ENCODE data around the gene NCKIPSD. TPM values are rescaled to one million over a fixed set of nuclear protein-coding genes. Genes with fewer than 3 reads are reported as not detected.
"Not testable (repeated sequence)": the region's sequence is repeated elsewhere in the genome, so short reads cannot be mapped to it uniquely, and the experiment has no call there.

NCKIPSD gene
- polyA plus RNA-seq, 3 donors = 4.2 to 14.8 (median 4.3) TPM

DNA sequence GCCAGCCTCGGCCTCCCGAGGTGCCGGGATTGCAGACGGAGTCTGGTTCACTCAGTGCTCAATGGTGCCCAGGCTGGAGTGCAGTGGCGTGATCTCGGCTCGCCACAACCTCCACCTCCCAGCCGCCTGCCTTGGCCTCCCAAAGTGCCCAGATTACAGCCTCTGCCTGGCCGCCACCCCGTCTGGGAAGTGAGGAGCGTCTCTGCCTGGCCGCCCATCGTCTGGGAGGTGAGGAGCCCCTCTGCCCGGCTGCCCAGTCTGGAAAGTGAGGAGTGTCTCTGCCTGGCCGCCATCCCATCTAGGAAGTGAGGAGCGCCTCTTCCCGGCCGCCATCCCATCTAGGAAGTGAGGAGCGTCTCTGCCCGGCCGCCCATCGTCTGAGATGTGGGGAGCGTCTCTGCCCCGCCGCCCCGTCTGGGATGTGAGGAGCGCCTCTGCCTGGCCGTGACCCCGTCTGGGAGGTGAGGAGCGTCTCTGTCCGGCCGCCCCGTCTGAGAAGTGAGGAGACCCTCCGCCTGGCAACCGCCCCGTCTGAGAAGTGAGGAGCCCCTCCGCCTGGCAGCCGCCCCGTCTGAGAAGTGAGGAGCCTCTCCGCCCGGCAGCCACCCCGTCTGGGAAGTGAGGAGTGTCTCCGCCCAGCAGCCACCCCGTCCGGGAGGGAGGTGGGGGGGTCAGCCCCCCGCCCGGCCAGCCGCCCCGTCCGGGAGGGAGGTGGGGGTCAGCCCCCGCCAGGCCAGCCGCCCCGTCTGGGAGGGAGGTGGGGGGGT, 48.2 kb upstream of the NCKIPSD start:
- H3K27me3 Mint-ChIP-seq (ENCODE audit: low read depth in 3 of 3) = not testable (repeated sequence)

DNA sequence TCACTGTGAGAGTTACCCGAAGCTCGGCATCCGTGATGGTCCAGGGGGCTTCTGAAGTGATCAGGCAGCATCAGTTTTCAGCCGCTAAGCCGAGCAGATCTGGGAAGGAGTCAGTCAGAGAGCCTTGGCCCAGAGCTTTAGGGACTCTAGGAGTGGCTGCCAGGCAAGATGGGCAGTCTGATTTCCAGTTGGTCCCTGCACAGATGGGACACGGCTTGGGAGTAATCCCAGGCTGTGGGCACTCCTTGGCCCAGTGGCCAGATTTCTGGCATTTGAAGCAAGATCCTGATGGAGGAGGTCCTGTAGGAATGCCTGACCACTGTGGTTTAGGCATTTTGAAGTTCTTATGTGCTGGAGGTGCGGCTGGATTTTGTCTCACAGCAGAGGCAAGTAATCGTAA, 41.8 kb upstream of the NCKIPSD start:
- WGBS (ENCODE audit: insufficient coverage) = 95% methylated on average over 8 of the region's 8 CpGs
- no peak overlapping the region for H3K4me2 ChIP-seq (replicated peaks; ENCODE audit: extremely low read depth, low read length, poor library complexity, severe bottlenecking)
- Mint-ChIP-seq H3K27me3 (ENCODE audit: low read depth in 3 of 3) (peaks cover 0 to 3% (median 1%) of the 10 kb centered on the region in 3 donors), H3K4me3 (no peak overlapping the region), H3K4me1 (peaks cover 5% of the 10 kb centered on the region), H3K27ac (no peak overlapping the region), H3K36me3 (no peaks in the 10 kb centered on the region), H3K9me3 (peaks cover 0 to 3% (median 0%) of the 10 kb centered on the region in 7 donors)
- no peak overlapping the region for H3K4me3 ChIP-seq (replicated peaks in 1 of 3; ENCODE audit: low read depth in 2 of 3, low read length in 3 of 3)
- no peaks in the 10 kb centered on the region for H3K79me2 ChIP-seq (ENCODE audit: insufficient read depth, low read length)
- H3K36me3 ChIP-seq (replicated peaks in 1 of 2; ENCODE audit: control insufficient read depth in 1 of 2, insufficient read depth in 2 of 2, low read length in 2 of 2) = no peaks in the 10 kb centered on the region
- H3K9me3 ChIP-seq (replicated peaks in 1 of 2; ENCODE audit: control insufficient read depth in 1 of 2, insufficient read depth in 1 of 2, low read length in 2 of 2) = no peaks in the 10 kb centered on the region
- no peak overlapping the region for H3K9ac ChIP-seq (ENCODE audit: insufficient read depth, low read length, poor library complexity, severe bottlenecking)
- no peaks in the 10 kb centered on the region for H3K27me3 ChIP-seq (ENCODE audit: control insufficient read depth in 2 of 2, insufficient read depth in 2 of 2, low read length in 2 of 2)
- TF ChIP-seq, protein P1, sequence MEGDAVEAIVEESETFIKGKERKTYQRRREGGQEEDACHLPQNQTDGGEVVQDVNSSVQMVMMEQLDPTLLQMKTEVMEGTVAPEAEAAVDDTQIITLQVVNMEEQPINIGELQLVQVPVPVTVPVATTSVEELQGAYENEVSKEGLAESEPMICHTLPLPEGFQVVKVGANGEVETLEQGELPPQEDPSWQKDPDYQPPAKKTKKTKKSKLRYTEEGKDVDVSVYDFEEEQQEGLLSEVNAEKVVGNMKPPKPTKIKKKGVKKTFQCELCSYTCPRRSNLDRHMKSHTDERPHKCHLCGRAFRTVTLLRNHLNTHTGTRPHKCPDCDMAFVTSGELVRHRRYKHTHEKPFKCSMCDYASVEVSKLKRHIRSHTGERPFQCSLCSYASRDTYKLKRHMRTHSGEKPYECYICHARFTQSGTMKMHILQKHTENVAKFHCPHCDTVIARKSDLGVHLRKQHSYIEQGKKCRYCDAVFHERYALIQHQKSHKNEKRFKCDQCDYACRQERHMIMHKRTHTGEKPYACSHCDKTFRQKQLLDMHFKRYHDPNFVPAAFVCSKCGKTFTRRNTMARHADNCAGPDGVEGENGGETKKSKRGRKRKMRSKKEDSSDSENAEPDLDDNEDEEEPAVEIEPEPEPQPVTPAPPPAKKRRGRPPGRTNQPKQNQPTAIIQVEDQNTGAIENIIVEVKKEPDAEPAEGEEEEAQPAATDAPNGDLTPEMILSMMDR (IDR thresholded peaks at IDR 0.05) = no peak
- no peak for DNase-seq
- intact Hi-C loops (cut with micrococcal nuclease) = loop anchor here in 1 of 2 donors (10.0 kb wide), 1 partner anchor 107 kb away; no protein-coding TSS in a partner anchor
- H2AFZ ChIP-seq (ENCODE audit: insufficient read depth, low read depth, low read length, poor library complexity, severe bottlenecking) = no peak overlapping the region
- no peaks in the 10 kb centered on the region for H4K20me1 ChIP-seq (ENCODE audit: insufficient read depth, low read length)
- H3K4me1 ChIP-seq (ENCODE audit: control insufficient read depth in 1 of 2, insufficient read depth in 2 of 2, low read length in 2 of 2) = no peaks in the 10 kb centered on the region
- no peak overlapping the region for H3K27ac ChIP-seq (ENCODE audit: low read depth in 1 of 2, low read length in 2 of 2)

More for the DNA sequence above, 48.2 kb upstream of the NCKIPSD start:
- H3K9me3 ChIP-seq (replicated peaks in 1 of 2; ENCODE audit: control insufficient read depth in 1 of 2, insufficient read depth in 1 of 2, low read length in 2 of 2); H3K27ac ChIP-seq (ENCODE audit: low read depth in 1 of 2, low read length in 2 of 2); H3K4me1 ChIP-seq (ENCODE audit: control insufficient read depth in 1 of 2, insufficient read depth in 2 of 2, low read length in 2 of 2); H3K9ac ChIP-seq (ENCODE audit: insufficient read depth, low read length, poor library complexity, severe bottlenecking); H2AFZ ChIP-seq (ENCODE audit: insufficient read depth, low read depth, low read length, poor library complexity, severe bottlenecking); H3K79me2 ChIP-seq (ENCODE audit: insufficient read depth, low read length); H3K4me3 ChIP-seq (replicated peaks in 1 of 3; ENCODE audit: low read depth in 2 of 3, low read length in 3 of 3); H3K4me3 Mint-ChIP-seq; H3K36me3 ChIP-seq (replicated peaks in 1 of 2; ENCODE audit: control insufficient read depth in 1 of 2, insufficient read depth in 2 of 2, low read length in 2 of 2); intact Hi-C loops (cut with micrococcal nuclease); H3K27me3 ChIP-seq (ENCODE audit: control insufficient read depth in 2 of 2, insufficient read depth in 2 of 2, low read length in 2 of 2); H3K36me3 Mint-ChIP-seq; H3K4me2 ChIP-seq (replicated peaks; ENCODE audit: extremely low read depth, low read length, poor library complexity, severe bottlenecking); H4K20me1 ChIP-seq (ENCODE audit: insufficient read depth, low read length); DNase-seq; H3K9me3 Mint-ChIP-seq; H3K27ac Mint-ChIP-seq: not testable (repeated sequence)
- 100% methylated on average over 1 of the region's 53 CpGs for WGBS (ENCODE audit: insufficient coverage)
- H3K4me1 Mint-ChIP-seq = peaks cover 16% of the 10 kb centered on the region

DNA sequence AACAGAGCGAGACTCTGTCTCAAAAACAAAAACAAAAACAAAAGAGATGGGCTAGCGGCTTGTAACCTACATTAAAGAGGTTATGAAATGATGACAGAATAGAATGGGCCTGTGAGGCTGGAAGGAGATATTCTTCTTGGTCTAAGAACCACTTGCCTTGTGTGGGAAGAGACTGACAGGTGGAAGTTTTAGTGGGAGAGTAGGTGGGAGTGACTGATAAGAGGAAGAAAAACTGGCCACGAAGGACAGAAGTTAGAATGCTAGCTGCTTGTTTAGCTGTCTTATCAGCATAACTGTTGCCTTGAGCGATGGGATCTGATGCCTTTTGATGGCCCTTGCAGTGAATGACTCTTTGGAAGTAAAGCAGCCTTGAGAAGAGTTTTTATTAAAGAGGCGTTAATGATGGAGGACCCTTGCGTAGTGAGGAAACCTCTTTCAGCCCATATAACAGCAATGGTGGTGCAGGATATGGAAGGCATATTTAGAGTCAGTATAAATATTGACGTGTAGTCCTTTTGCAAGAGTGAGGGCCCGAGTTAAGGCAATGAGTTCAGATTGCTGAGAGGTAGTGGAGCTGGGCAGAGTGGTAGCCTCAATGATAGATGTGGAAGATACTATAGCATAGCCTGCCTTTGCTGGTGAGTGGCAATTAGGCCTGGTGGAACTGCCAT, 39.6 kb upstream of the NCKIPSD start:
- H3K27ac Mint-ChIP-seq; H3K4me3 ChIP-seq (replicated peaks in 1 of 3; ENCODE audit: low read depth in 2 of 3, low read length in 3 of 3); H3K27ac ChIP-seq (ENCODE audit: low read depth in 1 of 2, low read length in 2 of 2); H3K36me3 Mint-ChIP-seq; H3K9me3 ChIP-seq (replicated peaks in 1 of 2; ENCODE audit: control insufficient read depth in 1 of 2, insufficient read depth in 1 of 2, low read length in 2 of 2); H3K4me1 Mint-ChIP-seq; H3K4me2 ChIP-seq (replicated peaks; ENCODE audit: extremely low read depth, low read length, poor library complexity, severe bottlenecking); H3K36me3 ChIP-seq (replicated peaks in 1 of 2; ENCODE audit: control insufficient read depth in 1 of 2, insufficient read depth in 2 of 2, low read length in 2 of 2); H3K9ac ChIP-seq (ENCODE audit: insufficient read depth, low read length, poor library complexity, severe bottlenecking); H4K20me1 ChIP-seq (ENCODE audit: insufficient read depth, low read length); H3K4me3 Mint-ChIP-seq; H2AFZ ChIP-seq (ENCODE audit: insufficient read depth, low read depth, low read length, poor library complexity, severe bottlenecking); H3K4me1 ChIP-seq (ENCODE audit: control insufficient read depth in 1 of 2, insufficient read depth in 2 of 2, low read length in 2 of 2); DNase-seq; H3K79me2 ChIP-seq (ENCODE audit: insufficient read depth, low read length); H3K27me3 ChIP-seq (ENCODE audit: control insufficient read depth in 2 of 2, insufficient read depth in 2 of 2, low read length in 2 of 2); H3K27me3 Mint-ChIP-seq (ENCODE audit: low read depth in 3 of 3); H3K9me3 Mint-ChIP-seq: not testable (repeated sequence)
- WGBS (ENCODE audit: insufficient coverage) = 92% methylated on average over 5 of the region's 8 CpGs
- intact Hi-C loops (cut with micrococcal nuclease) = loop anchor here in 1 of 2 donors (10.0 kb wide), 1 partner anchor 109 kb away; no protein-coding TSS in a partner anchor

Measured in CD14-positive monocyte (primary cell).